HTR-8/SVneo (cell line): Measurements from ENCODE around the gene LMLN.
"Not testable (repeated sequence)": the region's sequence is repeated elsewhere in the genome, so short reads cannot be mapped to it uniquely, and the experiment has no call there.

ENCODE experiments used
- DNase-seq: peaks from one replicate; pipeline ENCODE4 v3.0.0; 2011; ENCODE audit warnings: low spot score, mixed read lengths; ENCODE audit not compliant: insufficient read length
- FAIRE-seq: peaks from 2 replicates; lab custom pipeline; 2011; peaks lifted over from hg19 to GRCh38; lab: Jason Lieb, UNC

Gene LMLN

GRCh38 chr3:198067416-198067815 is 107.4 kb downstream of the LMLN start:
- FAIRE-seq (no peak), DNase-seq (no peak)

GRCh38 chr3:198070871-198071270 is 110.9 kb downstream of the LMLN start:
- no peak for FAIRE-seq
- DNase-seq, result no peak

GRCh38 chr3:198071602-198072287 is 111.7 kb downstream of the LMLN start:
- peak; percentile 77 for FAIRE-seq
- peak; percentile 45 for DNase-seq

- no peak for DNase-seq
- FAIRE-seq, result no peak
Measured at GRCh38 chr3:198076722-198077308, 116.8 kb downstream of the LMLN start.

GRCh38 chr3:198079771-198080520 is 119.9 kb downstream of the LMLN start:
- FAIRE-seq, result no peak
- no peak for DNase-seq

GRCh38 chr3:198080521-198081384 is 120.7 kb downstream of the LMLN start:
- peak; percentile 43 for DNase-seq
- no peak for FAIRE-seq

- no peak for FAIRE-seq
- no peak for DNase-seq
Measured at GRCh38 chr3:198081421-198081844, 121.4 kb downstream of the LMLN start.

- not testable (repeated sequence) for FAIRE-seq, DNase-seq
Measured at GRCh38 chr3:198082226-198082625, 122.2 kb downstream of the LMLN start.

GRCh38 chr3:198088421-198088955 is 128.5 kb downstream of the LMLN start:
- no peak for FAIRE-seq
- no peak for DNase-seq

- FAIRE-seq (no peak), DNase-seq (no peak)
Measured at GRCh38 chr3:198090795-198091332, 130.8 kb downstream of the LMLN start.

- no peak for FAIRE-seq
- DNase-seq, result no peak
Measured at GRCh38 chr3:198092276-198092675, 132.3 kb downstream of the LMLN start.

- no peak for FAIRE-seq
Measured at GRCh38 chr3:198093112-198093679, 133.2 kb downstream of the LMLN start.

More at GRCh38 chr3:198093112-198093679, 133.2 kb downstream of the LMLN start:
- no peak for DNase-seq
